GM18507 (cell line): ENCODE data around the gene TSC22D1.
"Not testable (repeated sequence)": the region's sequence is repeated elsewhere in the genome, so short reads cannot be mapped to it uniquely, and the experiment has no call there.

Source experiments
- DNase-seq: peaks from one replicate; pipeline ENCODE4 v3.0.0; 2011; ENCODE audit warnings: low read depth; ENCODE audit not compliant: insufficient read length; ENCODE audit errors: extremely low spot score
- FAIRE-seq: peaks from 2 replicates; lab custom pipeline; 2011; peaks lifted over from hg19 to GRCh38; lab: Jason Lieb, UNC

TSC22D1 gene

GRCh38 chr13:44463759-44464158 lies 112.4 kb downstream of the TSC22D1 start:
- no peak for FAIRE-seq
- DNase-seq: no peak

- no peak for DNase-seq
- FAIRE-seq: no peak
Measured at GRCh38 chr13:44459674-44460073, 116.5 kb downstream of the TSC22D1 start.

DNA sequence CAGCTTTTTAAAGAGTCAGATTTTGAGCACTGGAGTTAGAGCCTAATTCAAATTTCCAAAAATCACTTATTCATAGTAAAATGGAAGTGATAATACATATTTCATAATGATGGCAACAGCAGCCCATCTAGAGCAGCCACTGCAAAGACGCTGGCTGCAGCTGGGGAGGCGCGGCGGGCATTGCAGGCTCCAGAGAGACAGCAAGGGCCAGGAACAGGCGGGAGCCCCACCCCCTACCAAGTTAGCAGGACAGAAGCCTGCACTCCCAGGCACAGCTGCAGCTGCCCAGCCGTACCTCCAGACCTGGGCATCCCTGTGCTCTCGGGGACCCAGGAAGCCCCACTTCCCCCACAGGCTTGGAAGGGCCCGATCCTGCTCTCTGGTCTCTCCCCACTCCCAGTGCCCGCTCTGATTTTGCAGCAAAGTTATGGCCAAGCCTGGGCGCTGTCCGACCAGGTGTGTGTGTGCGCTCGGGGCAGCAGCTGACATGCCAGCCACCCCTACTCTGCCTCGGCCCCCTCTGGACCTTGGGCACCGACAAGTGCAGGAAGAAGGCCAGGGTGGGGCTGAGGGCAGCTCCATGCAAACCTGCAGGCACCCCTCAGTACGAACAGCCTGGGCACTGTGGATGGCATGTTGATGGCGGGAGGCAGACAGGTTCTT lies 117.7 kb downstream of the TSC22D1 start:
- FAIRE-seq (no peak), DNase-seq (no peak)

DNA sequence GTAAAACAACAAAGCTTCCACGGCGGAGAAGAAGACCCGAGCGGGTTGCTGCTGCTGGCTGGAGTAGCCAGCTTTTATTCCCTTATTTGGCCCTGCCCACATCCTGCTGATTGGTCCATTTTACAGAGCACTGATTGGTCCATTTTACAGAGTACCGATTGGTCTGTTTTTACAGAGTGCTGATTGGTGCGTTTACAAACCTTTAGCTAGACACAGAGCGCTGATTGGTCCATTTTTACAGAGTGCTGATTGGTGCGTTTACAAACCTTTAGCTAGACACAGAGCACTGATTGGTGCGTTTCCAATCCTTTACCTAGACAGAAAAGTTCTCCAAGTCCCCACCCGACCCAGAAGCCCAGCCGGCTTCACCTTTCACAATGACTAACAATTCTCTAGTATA lies 119.9 kb downstream of the TSC22D1 start:
- FAIRE-seq, DNase-seq: not testable (repeated sequence)

DNA sequence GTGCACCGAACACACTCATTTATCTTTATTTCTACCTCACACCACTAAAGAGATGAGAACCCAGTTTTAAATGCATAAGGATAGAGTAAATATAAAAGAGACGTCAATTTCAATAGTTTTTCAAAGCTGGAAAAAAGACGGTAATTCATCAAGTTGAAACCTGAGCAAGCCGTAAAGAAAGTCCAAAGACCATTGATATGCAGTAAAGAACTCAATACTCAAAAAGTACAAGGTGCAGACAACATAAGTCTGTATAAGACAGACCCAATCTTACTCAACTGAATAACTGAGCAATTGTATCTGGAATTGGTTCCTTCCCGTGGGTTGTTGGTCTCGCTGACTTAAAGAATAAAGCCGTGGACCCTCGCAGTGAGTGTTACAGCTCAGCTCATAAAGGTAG lies 120.4 kb downstream of the TSC22D1 start:
- DNase-seq (no peak), FAIRE-seq (no peak)

DNA sequence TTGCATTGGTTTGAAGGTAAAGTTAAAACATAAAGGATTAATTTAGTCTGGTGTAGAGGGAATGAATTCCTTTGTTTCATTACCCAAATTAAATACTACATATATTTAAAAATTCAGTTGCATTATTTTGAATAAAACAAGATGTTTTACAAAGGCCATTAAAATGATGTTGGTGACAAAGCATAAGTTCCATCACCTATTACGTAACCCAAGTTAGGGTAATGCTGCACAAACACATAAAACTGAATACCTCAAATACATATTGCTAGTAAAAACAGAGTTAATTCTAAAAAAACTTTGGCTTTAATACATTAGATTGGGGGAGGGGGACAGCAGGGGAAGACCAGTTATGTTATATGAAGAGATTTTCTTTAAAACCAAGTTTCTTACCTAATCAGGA lies 122.2 kb downstream of the TSC22D1 start:
- FAIRE-seq (no peak), DNase-seq (no peak)

- FAIRE-seq (no peak), DNase-seq (no peak)
Measured at GRCh38 chr13:44453069-44453468, 123.1 kb downstream of the TSC22D1 start.

DNA sequence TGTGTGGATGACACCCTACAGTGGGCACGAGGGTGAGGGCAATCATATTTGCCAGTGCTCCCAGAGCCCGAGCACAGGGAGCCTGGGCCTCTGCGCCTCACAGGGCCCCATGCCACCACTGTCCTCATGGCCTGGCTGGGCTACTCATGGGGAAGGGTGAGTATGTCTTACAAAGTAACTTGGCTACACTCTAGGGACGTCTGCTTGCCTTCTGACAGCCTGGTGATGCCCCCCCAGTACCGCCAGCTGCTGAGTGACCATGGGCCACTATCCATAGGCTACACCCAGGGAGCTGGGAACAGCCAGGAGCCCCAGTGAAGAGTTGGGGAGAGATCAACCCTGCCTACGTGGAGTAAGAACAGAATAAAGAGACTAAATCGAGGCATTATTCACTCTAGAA lies 123.7 kb downstream of the TSC22D1 start:
- no peak for FAIRE-seq
- no peak for DNase-seq

DNA sequence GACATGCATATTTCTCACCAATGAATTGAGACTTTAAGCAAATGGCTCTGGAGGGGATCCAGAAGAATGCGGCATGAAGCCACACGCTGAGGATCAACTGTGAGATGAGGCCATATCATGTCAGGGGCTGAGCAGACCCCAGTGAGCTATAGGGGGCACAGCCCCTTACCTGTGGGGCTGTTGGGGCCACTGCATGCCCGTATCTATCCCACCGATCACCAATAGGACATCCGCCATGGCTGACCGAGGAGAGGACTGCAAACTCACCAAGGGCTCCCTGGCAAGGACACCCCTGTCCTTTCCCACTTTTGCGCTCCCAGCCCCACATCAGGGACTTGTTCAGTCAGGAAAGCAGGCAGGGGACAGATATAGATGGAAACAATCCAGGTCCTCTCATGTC lies 124.5 kb downstream of the TSC22D1 start:
- FAIRE-seq (no peak), DNase-seq (no peak)

- no peak for FAIRE-seq
- DNase-seq: no peak
Measured at GRCh38 chr13:44451126-44451525, 125.0 kb downstream of the TSC22D1 start.

GRCh38 chr13:44449999-44450821 lies 125.9 kb downstream of the TSC22D1 start:
- FAIRE-seq (no peak), DNase-seq (no peak)

GRCh38 chr13:44448875-44449274 lies 127.3 kb downstream of the TSC22D1 start:
- DNase-seq (no peak), FAIRE-seq (no peak)

DNA sequence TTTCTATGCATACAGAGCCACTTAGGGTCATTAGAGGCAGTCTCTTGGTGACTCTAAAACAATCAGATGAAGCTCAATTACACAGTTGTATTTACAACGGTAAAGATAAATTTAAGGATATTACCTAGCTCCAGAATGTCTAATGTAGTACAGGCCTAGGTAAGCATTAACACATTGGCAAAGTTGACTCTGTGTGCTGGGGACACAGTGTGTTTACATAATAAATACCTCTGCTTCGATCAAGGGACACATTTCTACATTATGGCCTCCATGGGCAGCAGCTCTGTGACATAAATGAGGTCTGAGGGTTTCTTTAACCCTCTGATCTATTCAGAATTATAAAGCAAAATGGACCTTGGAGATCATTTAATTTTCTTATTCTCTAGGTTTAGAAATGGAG lies 127.8 kb downstream of the TSC22D1 start:
- DNase-seq (no peak), FAIRE-seq (no peak)

- FAIRE-seq (no peak), DNase-seq (no peak)
Measured at GRCh38 chr13:44447783-44448321, 128.3 kb downstream of the TSC22D1 start.

GRCh38 chr13:44440046-44440608 lies 136.0 kb downstream of the TSC22D1 start:
- no peak for FAIRE-seq
- DNase-seq: no peak

- FAIRE-seq (no peak), DNase-seq (no peak)
Measured at GRCh38 chr13:44439452-44440024, 136.6 kb downstream of the TSC22D1 start.

DNA sequence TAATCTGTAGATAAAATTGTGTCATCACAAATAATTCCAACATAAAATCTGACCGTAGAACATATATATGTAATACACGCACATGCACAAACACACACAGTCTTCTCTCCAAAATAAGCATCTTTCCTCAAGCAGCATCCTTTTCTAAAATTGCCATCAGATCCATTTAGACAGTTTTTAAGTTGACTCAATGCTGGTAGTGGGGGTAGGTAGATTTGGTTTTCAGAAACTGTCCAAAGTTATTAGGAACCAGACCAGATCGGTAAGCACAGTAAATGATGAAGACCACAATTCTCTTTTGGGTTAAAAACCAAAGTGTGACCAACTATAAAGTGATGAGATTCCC lies 137.9 kb downstream of the TSC22D1 start:
- no peak for FAIRE-seq
- DNase-seq: no peak

DNA sequence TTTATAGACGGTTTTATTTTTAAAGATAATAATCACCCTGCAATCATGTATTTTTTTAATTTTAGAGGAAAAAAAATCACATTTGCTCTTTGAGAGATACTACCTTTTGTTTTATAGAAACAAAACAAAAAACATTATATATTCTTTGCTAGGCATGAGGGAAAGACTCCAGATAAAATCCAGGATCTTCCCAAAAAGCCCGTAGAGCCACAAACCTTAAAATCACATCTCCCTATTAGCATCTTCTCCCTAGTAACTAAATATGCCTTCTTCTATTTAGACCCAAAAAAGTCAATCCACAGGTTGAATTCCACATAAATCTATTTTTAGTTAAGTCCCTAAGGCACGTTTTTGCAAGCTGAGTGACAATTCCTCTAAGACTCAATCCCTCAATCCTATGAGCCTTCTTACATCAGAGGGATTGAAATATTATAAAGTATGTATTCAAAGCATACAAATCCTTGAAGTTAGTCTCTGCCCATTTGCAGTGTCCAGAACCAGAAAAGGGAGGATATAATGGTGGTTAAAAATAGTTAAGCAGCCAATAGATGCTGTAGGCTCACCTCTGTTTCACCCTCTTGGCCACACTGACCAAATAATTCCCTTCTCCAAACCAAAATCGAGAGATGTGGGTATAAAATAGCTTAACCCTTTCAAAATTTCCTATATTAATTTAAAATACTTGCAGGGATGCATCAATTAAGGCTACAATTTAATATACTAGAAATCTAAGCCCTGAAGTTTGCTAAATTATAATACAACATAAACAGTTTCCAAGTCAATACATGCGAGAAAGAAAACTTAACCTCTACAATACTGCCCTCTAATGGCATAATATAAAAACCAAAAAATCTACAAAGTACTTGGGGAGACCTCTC lies 138.5 kb downstream of the TSC22D1 start:
- no peak for DNase-seq
- FAIRE-seq: peak; percentile 71

DNA sequence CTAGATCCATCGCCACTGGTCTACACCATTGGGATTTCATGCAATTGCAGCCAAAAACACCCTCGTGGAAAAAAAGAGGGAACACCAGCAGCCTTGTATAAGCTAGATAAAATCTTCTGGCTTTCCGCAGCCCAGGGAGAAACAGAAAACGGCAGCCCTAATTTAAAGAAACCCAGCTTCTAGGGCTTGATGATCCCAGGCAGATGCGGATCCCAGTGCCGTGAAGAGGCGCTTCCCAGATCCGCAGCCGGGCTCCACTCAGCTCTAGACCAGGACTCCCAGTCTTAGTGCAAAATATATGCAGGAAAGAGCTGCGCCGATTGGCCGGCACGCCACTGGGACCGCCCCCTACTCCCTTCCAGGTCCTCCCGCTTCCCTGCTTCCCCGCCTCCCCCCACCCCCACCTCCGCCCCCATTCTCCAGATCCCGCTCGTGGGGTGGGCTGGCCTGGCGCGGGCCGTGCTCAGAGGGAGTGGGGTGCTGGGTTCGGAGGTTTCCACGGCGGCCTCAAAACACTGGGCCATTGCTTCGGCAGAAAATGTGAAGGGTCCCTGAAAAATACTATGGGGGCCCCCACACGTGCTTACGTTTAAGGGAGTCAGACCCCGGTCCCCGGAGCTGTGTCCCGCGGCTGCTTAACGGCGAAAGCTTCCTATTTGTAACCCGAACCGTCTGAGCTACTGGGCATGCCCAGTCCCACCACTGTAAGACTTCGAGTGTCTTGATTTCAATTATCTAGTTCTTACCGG lies 139.4 kb downstream of the TSC22D1 start:
- DNase-seq (no peak), FAIRE-seq (no peak)
